ENCODE results near the gene MRPS6. TPM values are rescaled to one million over a fixed set of nuclear protein-coding genes. Genes with fewer than 3 reads are reported as not detected.

MRPS6 gene
- total RNA-seq, 1 experiment from 2014 or later = 55.1 TPM

GRCh38 chr21:34132926-34133325 is 59.5 kb downstream of the MRPS6 start:
- Histone ChIP-seq H2AFZ (ENCODE audit: low read depth, low read length, poor library complexity, severe bottlenecking) (no peak overlapping the region), H3K9me3 (ENCODE audit: control insufficient read depth in 1 of 2, insufficient read depth in 1 of 2, low read depth in 1 of 2, low read length in 2 of 2) (no peaks in the 10 kb centered on the region), H3K27me3 (ENCODE audit: insufficient read depth, low read length) (no peaks in the 10 kb centered on the region), H3K79me2 (ENCODE audit: insufficient read depth, low read length) (peaks cover 71% of the 10 kb centered on the region), H3K9me2 (ENCODE audit: insufficient read depth) (no peaks in the 10 kb centered on the region), H4K20me1 (ENCODE audit: insufficient read depth) (no peaks in the 10 kb centered on the region), H3K9ac (ENCODE audit: low read length) (no peak overlapping the region), H3K27ac (ENCODE audit: low read depth, low read length) (no peak overlapping the region), H3K4me3 (replicated peaks in 1 of 2; ENCODE audit: low read depth in 1 of 2, low read length in 2 of 2) (no peak overlapping the region), H3K4me2 (ENCODE audit: low read length) (no peak overlapping the region), H3K4me1 (ENCODE audit: control insufficient read depth in 1 of 2, insufficient read depth in 2 of 2, low read length in 2 of 2) (peaks cover 14 to 18% of the 10 kb centered on the region in 2 experiments; a peak in 3 of 4 replicates), H3K36me3 (ENCODE audit: control insufficient read depth in 1 of 2, insufficient read depth in 2 of 2, low read length in 2 of 2) (no peaks in the 10 kb centered on the region)
- no peak for TF ChIP-seq ELF1 (IDR thresholded peaks at IDR 0.05; ENCODE audit: borderline replicate concordance, low read depth)
- TF ChIP-seq, protein P1, sequence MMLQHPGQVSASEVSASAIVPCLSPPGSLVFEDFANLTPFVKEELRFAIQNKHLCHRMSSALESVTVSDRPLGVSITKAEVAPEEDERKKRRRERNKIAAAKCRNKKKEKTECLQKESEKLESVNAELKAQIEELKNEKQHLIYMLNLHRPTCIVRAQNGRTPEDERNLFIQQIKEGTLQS (IDR thresholded peaks at IDR 0.05) = no peak
- TF ChIP-seq TCF7L2 (IDR thresholded peaks at IDR 0.05; ENCODE audit: borderline replicate concordance, extremely low read depth, insufficient read depth, insufficient read length) = no peak
- no peak for TF ChIP-seq RAD21 (IDR thresholded peaks at IDR 0.05; ENCODE audit: low read depth)
- no peak for TF ChIP-seq ZFX (IDR thresholded peaks at IDR 0.05)
- TF ChIP-seq EGR1 (IDR thresholded peaks at IDR 0.05; ENCODE audit: low read depth) = no peak
- TF ChIP-seq MAX (IDR thresholded peaks at IDR 0.05) = no peak
- no peak for TF ChIP-seq POLR2A (IDR thresholded peaks at IDR 0.05; ENCODE audit: borderline replicate concordance, extremely low read depth, insufficient read depth, insufficient read length)
- no peak for TF ChIP-seq CTCF (IDR thresholded peaks at IDR 0.05 in 2 of 3, conservative IDR thresholded peaks at IDR 0.05 in 1 of 3; ENCODE audit: borderline replicate concordance in 1 of 3, insufficient read depth in 1 of 3, low read depth in 2 of 3, low read length in 2 of 3)
- no peak for TF ChIP-seq POLR2AphosphoS5 (IDR thresholded peaks at IDR 0.05; ENCODE audit: low read depth, low read length)
- no peak for TF ChIP-seq EZH2phosphoT487 (IDR thresholded peaks at IDR 0.05; ENCODE audit: borderline replicate concordance)
- TF ChIP-seq ZBTB33 (IDR thresholded peaks at IDR 0.05; ENCODE audit: extremely low read depth, insufficient replicate concordance, low read length) = no peak
- no peak for TF ChIP-seq CEBPB (IDR thresholded peaks at IDR 0.05; ENCODE audit: low read depth)
- TF ChIP-seq REST (IDR thresholded peaks at IDR 0.05; ENCODE audit: low read depth) = no peak
- TF ChIP-seq SIN3A (IDR thresholded peaks at IDR 0.05; ENCODE audit: low read depth) = no peak
- TF ChIP-seq JUND (IDR thresholded peaks at IDR 0.05) = no peak
- no peak for TF ChIP-seq SRF (IDR thresholded peaks at IDR 0.05; ENCODE audit: low read depth)
- TF ChIP-seq EZH2 (IDR thresholded peaks at IDR 0.05) = no peak
- no peak for TF ChIP-seq YY1 (IDR thresholded peaks at IDR 0.05; ENCODE audit: extremely low read depth, insufficient replicate concordance, low read depth, low read length)
- no peak for TF ChIP-seq ZNF274 (IDR thresholded peaks at IDR 0.05; ENCODE audit: low read depth, low read length)
- POLR2A ChIA-PET = no interaction called here
- RAD21 ChIA-PET (ENCODE audit: low non-redundant PET in 1 of 2, low total read pairs in 2 of 2, uncharacterized antibody in 2 of 2, unreplicated experiment in 2 of 2) = no interaction called here
- intact Hi-C loops (cut with micrococcal nuclease) = no loop called here
- DNase-seq (ENCODE audit: low read depth, low spot score) (no peak), ATAC-seq (no peak)
- BruUV-seq (replicated peaks) = no TSS peak
- CTCF ChIA-PET = no interaction called here
